C4-2B (cell line): Measurements from ENCODE around the gene GOLGA7B.

Experiments used
- CTCF ChIP-seq: fragments of 450-650 bp; conservative IDR thresholded peaks from 2 replicates; pipeline ENCODE4 v1.5.1; 2017; ENCODE audit warnings: mild to moderate bottlenecking
- ZFX ChIP-seq: fragments of 450-650 bp; IDR thresholded peaks from 2 replicates; pipeline ENCODE4 v1.6.1; 2017

DNA sequence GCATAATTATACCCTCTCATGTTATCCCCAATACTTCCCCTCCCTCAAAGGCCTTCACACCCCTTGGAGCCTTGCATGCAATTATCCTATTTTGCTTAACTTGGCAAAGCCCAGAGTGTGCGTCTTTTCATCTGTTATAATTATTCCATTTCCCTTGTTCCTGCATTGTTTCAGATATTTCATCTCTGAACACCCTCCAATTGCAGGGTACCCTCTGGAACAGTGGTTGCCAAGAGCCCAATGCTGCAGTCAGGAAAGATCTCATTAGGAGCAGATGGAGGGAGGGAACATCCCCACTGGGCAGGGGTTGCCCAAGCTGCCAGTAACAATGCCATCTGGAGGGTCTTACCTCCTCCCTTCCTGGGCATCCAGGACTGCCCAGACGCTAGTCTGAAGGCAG lies 18.4 kb upstream of the GOLGA7B start:
- TF ChIP-seq CTCF (no peak), ZFX (no peak)
